HG02759 (cell line): ENCODE results near the gene LAPTM5.

ENCODE experiments used
- ATAC-seq: cut with Tn5 transposase; IDR thresholded peaks from one replicate; pipeline ENCODE4 v1.9.1; 2021; ENCODE audit warnings: mild to moderate bottlenecking, moderate library complexity; ENCODE audit not compliant: unreplicated experiment

The LAPTM5 gene

DNA sequence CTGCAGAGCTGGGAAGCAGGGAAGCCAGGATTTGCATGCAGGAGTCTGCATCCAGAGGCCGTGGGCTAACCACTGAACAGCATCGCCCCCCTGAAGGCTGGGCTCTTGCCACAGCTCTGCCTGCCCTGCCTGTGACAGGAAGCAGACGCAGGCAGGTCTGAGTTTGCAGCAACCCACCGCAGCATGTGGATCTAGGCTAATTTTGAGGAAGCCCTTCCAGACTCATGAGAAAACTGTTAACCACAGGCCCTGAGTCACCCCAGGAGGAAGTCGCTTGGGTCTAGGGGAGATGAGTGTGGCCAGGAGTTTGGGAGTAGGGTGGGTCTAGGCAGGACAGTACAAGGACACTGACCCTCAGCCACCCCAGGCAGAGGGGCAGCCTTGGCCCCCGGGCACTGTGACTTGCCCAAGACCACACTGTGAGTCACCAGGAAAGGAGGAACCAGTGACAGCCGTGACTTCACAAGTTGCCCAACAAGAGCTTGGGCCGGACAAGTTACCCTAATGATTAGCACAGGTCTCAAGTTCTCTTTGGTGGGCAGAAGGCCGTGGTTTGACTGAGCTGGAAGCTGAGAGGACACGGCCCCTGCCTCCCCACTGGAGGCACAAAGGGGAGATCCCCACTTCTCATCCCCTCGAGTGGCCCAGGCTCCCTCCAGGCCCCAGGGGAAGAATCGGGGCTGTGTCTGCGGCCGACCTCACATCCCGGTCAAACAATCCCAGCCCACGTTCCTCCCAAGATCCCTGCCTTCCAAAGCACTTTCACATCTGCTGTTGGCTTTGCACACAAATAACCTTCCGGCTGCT lies 826 bp downstream of the LAPTM5 start:
- no peak for ATAC-seq

DNA sequence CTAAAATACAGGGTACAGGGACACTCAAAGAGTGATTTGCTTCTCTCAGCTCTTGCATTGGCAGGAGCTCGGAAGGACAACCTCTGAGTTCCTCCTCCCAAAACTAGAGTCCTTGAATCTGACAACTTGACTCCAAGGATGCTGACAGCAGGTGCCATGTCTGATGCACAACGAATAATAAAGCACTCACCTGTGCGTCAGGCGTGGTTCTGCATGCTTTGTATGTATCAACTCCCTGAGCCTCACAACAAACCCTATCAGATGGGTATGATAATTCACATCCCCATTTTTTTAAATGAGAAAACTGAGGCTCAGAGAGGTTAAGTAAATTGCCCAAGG lies 1.4 kb downstream of the LAPTM5 start:
- ATAC-seq: no peak

DNA sequence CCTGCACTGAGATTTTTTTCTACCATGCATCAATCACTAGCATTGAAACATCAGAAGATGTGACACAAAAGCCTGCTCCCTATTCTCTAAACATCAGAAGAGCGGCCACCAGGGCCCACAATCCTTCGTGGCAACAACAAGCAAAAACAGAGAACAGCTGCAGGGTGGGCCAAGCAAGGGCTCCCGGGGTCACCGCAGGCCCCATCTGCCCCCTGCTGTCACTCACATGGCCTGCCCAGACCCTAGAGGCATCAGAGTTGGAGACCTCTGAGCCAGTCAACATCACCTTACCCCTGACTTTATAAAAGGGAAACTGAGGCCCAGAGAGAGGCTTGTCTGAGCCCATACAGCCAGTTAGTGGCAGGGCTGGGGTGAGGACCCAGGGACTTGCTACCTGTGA lies 1.8 kb downstream of the LAPTM5 start:
- no peak for ATAC-seq

GRCh38 chr1:30755334-30755733 lies 2.2 kb downstream of the LAPTM5 start:
- no peak for ATAC-seq

DNA sequence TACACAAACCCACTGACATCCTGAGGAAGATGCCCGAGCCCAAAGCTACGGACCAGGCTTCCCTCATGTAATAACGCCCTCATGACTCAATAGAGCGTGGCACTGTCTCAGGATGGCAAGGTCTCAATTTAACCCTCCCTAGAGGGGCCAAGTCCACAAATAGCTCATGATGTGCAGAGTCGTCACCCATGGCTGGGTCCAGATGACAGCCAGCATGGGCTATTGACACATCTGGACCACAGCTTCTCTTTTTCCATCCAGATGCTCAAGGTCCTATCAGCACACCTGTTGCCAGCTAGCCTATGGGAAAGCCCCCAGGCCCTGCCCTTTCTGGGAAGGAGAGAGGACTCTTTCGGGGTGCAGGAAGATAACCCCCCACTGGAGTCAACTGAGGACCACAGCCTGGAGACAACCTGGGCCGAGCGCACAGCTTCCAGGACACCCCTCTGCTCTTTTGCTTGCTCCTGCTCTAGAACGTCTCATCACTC lies 2.8 kb downstream of the LAPTM5 start:
- ATAC-seq: peak; percentile 54

DNA sequence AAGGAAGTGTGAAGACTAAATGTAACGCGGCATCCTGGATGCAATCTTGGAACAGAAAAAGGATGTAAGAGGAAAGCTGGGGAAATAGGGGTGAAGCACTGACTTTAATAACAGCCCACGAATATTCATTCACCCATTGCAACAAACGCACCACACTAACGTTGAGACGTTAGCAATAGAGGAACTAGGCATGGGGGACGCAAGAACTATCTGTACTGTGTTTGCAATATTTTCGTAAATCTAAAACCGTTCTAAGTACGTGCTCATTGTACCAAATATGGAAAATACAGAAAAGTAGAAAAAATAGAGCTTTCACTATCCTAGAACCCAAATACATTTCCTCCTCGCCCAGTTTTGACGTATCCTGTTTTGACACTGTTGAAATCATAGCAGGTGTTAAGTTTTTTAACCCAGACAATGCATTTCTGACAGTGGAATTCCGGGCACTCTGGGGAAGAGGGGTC lies 3.9 kb downstream of the LAPTM5 start:
- ATAC-seq: no peak

DNA sequence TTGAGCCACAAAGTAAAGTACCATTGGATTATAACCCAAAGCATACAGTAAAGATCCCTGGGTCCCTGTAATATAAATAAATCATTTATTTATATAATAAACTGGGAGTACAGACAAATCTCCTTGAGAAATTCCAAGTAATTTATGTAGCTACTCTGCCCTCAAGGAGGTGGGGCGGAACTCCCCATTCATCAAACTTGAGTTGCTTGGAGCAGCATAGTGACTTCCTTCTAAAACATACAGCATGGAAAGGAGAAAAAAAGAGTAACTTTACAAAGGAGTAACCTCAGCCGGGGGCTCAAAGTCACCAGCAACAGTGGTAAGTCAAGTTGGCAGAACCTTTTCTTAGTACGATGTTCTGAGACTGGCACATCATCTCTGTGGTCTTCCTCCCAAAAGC lies 4.5 kb downstream of the LAPTM5 start:
- ATAC-seq: no peak

DNA sequence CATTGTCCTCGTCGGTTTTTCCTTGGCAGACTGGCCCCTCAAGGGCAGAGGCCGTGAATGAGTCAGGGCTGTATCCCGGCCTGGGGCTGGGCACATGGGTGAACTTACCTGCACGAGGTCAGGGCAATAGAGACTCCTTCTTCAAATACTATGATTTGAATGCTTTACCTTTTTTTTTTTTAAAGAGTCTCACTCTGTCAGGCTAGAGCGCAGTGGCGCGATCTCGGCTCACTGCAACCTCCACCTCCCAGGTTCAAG lies 5.0 kb downstream of the LAPTM5 start:
- ATAC-seq: no peak

DNA sequence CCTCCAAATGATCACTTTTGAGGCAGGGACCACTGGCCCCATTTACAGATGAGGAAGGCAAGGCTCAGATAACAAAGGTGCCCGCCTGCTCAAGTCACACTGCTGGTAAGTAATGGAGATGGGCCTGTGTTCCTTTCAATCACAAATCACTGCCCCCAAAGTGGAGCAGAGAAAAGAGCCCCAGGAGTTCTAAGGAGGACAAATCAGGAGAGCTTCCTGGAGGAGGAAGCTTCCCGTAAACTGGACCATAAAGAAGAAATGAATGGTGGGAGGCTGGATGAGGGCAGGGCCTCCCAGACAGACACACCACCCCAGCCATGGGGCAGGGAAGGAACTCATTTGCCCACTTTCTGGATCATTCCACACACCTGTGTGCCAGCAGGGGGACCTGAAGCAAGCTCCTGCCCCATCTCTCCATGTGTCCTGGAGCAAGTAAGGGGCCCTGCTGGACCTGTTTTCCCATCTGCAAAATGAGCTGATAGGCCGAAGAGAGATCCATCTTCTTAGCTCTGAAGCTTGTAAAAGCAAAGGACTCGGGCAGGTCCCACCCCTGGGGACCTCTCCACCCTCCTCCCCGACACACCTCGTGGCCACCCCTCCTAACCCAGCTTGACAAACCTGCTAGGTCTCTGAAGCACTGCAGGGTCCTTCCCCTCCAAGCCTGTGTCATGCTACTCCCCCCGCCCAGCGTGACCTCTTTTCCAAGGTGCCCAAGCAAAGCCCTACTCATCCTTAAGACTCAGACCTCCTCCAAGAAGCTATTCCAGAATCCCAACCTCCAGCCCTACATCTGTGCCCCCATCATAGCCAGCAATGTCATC lies 5.5 kb downstream of the LAPTM5 start:
- ATAC-seq: no peak

DNA sequence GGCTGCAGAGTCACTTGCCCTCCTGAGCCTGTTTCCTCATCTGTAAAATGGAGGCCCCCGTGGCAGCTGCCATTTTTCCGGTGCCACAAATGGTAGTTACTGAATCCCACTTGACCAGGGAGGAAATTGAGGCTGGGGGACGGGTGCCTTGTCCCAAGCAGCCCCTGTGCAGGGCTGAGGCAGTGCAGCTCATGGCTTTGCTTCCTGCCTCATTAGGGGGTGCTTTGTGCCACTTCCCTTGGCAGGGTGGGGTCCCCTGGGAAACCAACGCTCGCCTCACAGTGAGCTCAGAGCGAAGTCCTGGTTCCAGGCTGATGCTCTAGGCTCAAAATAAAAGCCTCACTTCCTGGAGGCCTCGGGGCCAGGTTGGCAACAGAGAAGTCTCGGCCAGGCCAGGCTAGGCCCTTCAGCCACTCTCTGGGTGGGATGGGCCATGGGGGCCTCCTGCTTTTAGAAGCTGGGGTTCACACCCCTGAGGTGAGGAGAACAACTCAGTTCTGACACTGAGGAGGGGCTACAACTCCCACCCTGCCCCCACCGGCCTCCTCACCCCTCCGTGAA lies 6.8 kb downstream of the LAPTM5 start:
- ATAC-seq: no peak

- ATAC-seq: no peak
These were observed 7.6 kb downstream of the LAPTM5 start for GRCh38 chr1:30749691-30750583.

DNA sequence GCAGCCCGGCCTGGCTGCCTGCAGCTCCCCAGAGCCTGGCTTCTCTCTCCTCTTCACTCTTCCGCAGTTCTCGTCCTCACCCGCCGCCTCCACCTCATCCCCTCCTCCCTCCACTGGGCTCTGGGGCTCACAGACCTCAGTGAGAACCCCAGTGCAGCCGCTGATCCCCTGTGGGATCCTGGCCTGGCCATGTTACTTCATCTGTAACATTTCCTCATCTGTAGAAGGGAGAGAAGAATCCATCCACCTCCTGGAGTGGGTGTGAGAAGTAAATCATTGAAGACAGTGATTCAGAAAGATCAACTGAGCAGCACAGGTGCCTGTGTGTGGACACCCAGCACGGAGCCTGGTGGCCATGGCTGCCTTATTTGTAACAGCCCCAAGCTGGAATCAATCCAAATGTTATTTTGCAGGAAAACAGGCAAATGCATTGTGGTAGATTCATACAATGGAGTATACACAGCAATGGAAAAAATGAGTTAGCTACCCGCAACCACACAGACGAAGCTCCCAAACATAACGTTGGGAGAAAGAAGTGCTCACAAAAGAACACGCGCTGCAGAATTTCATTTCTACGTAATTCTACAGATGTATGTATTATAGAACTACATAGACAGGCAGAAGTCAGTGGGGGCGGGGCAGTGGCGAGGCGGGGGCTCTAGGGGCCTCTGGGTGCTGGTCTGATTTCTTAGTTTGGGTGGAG lies 8.7 kb downstream of the LAPTM5 start:
- ATAC-seq: no peak

- ATAC-seq: no peak
These were observed 9.4 kb downstream of the LAPTM5 start for GRCh38 chr1:30748098-30748698.

- ATAC-seq: no peak
These were observed 10.3 kb downstream of the LAPTM5 start for GRCh38 chr1:30747033-30748008.

- no peak for ATAC-seq
These were observed 11.2 kb downstream of the LAPTM5 start for GRCh38 chr1:30746212-30747032.

- ATAC-seq: no peak
These were observed 11.8 kb downstream of the LAPTM5 start for GRCh38 chr1:30745834-30746208.

DNA sequence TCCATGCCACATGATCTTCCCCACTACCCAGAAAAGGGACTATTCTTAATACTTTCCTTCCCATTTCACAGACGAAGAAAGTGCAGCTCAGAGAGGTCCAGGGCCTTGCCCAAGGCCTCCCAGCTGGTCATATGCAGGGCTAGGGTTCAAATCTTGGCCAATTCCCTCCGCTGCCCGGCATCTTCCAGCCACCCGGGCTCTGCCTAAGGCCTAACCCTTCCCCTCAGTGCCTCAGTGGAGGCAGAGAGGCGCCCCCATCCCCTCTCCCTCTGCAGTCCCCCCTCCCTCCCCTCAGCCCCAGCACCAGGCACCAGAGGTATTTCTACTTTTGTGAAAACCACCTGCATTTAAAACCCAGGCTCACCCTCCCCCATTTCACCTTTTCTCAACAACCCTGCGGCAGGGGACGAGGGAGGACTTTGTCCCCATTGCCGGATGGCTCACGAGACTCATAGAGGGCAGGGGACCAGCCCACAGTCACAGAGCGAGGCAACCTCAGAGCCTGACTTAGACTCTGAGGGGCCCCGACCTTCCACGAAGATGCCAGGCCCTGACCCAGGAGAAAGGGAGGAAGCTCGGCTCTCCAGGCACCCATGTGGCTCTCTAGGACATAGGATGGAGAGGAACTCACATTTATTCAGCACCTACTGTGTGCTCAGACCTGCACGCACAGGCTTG lies 12.3 kb downstream of the LAPTM5 start:
- no peak for ATAC-seq
